HG03064 (cell line): Measurements from ENCODE around the gene COX4I1.

Experiments used
- ATAC-seq: cut with Tn5 transposase; IDR thresholded peaks from one replicate; pipeline ENCODE4 v1.9.1; 2021; ENCODE audit warnings: low read depth; ENCODE audit not compliant: unreplicated experiment

The COX4I1 gene

GRCh38 chr16:85799497-85800320 lies at the start of gene COX4I1, which contains the start of gene EMC8:
COX4I1 (plus strand) TSS chr16:85799695; CDS start chr16:85801206, 1,511 bp downstream.
EMC8 (minus strand) TSS chr16:85799544; CDS start chr16:85799295, 249 bp downstream.
- peak; percentile 66 for ATAC-seq

- ATAC-seq = no peak
Measured at GRCh38 chr16:85749771-85750145, 49.7 kb upstream of the COX4I1 start.

- ATAC-seq = no peak
Measured at GRCh38 chr16:85750146-85750826, 49.2 kb upstream of the COX4I1 start.

GRCh38 chr16:85750827-85751697 lies 48.4 kb upstream of the COX4I1 start, which contains the start of gene C16orf74:
C16orf74 (minus strand) TSS chr16:85751096; CDS start chr16:85735217, 15,879 bp downstream.
- ATAC-seq = no peak

GRCh38 chr16:85751698-85752501 lies 47.6 kb upstream of the COX4I1 start:
- no peak for ATAC-seq

- ATAC-seq = no peak
Measured at GRCh38 chr16:85752511-85753420, 46.7 kb upstream of the COX4I1 start.

GRCh38 chr16:85753559-85753958 lies 45.9 kb upstream of the COX4I1 start:
- no peak for ATAC-seq

- no peak for ATAC-seq
Measured at GRCh38 chr16:85753976-85754375, 45.5 kb upstream of the COX4I1 start.

- no peak for ATAC-seq
Measured at GRCh38 chr16:85754413-85754812, 45.1 kb upstream of the COX4I1 start.

GRCh38 chr16:85755929-85756768 lies 43.3 kb upstream of the COX4I1 start:
- ATAC-seq = no peak

GRCh38 chr16:85757341-85757822 lies 42.1 kb upstream of the COX4I1 start:
- peak; percentile 31 for ATAC-seq

- ATAC-seq = no peak
Measured at GRCh38 chr16:85759136-85759535, 40.4 kb upstream of the COX4I1 start.

- ATAC-seq = no peak
Measured at GRCh38 chr16:85759631-85760419, 39.7 kb upstream of the COX4I1 start.

- no peak for ATAC-seq
Measured at GRCh38 chr16:85761861-85762260, 37.6 kb upstream of the COX4I1 start.

GRCh38 chr16:85762970-85763369 lies 36.5 kb upstream of the COX4I1 start:
- no peak for ATAC-seq

- no peak for ATAC-seq
Measured at GRCh38 chr16:85763616-85764015, 35.9 kb upstream of the COX4I1 start.

- ATAC-seq = no peak
Measured at GRCh38 chr16:85765211-85765610, 34.3 kb upstream of the COX4I1 start.
